Loucy (cell line): ENCODE data around the gene PTGER3.

Experiments used
- H2AFZ ChIP-seq: fragments of 200-600 bp; sonication (generic); 2 replicates; pipeline ENCODE4 v1.6.0; 2016; ENCODE audit warnings: antibody characterized with exemption, mild to moderate bottlenecking, low read length, moderate library complexity
- H3F3A ChIP-seq: fragments of 200-600 bp; 2 replicates; pipeline ENCODE4 v1.6.0; 2016; ENCODE audit warnings: antibody characterized with exemption, low read depth, mild to moderate bottlenecking
- H3K27me3 ChIP-seq: fragments of 200-600 bp; sonication (generic); 2 replicates; pipeline ENCODE4 v1.6.1; 2014; ENCODE audit warnings: low read length, mild to moderate bottlenecking; ENCODE audit not compliant: insufficient read depth, poor library complexity, severe bottlenecking
- H3K36me3 ChIP-seq: fragments of 200-600 bp; sonication (generic); 2 replicates; pipeline ENCODE4 v1.6.1; 2016; ENCODE audit warnings: low read length; ENCODE audit not compliant: insufficient read depth
- H3K4me1 ChIP-seq: fragments of 200-600 bp; sonication (generic); 2 replicates; pipeline ENCODE4 v1.5.1; 2014; ENCODE audit warnings: low read length, mild to moderate bottlenecking; ENCODE audit not compliant: insufficient read depth, poor library complexity, severe bottlenecking
- H3K4me2 ChIP-seq: fragments of 200-600 bp; sonication (generic); 2 replicates; pipeline ENCODE4 v1.6.0; 2014; ENCODE audit warnings: antibody characterized with exemption, low read length, low read depth, mild to moderate bottlenecking; ENCODE audit not compliant: poor library complexity, severe bottlenecking
- H3K4me3 ChIP-seq: fragments of 200-600 bp; sonication (generic); 2 replicates; pipeline ENCODE4 v1.5.1; 2014; ENCODE audit warnings: low read length, mild to moderate bottlenecking, mixed read lengths; ENCODE audit not compliant: poor library complexity, severe bottlenecking
- H3K79me2 ChIP-seq: fragments of 200-600 bp; sonication (generic); 2 replicates; pipeline ENCODE4 v1.6.1; 2014; ENCODE audit warnings: low read length; ENCODE audit not compliant: insufficient read depth
- H3K9ac ChIP-seq: fragments of 200-600 bp; sonication (generic); 2 replicates; pipeline ENCODE4 v1.6.0; 2014; ENCODE audit warnings: mild to moderate bottlenecking, low read depth, low read length, moderate library complexity; ENCODE audit not compliant: poor library complexity, severe bottlenecking
- H3K9me2 ChIP-seq: fragments of 200-600 bp; sonication (generic); replicated peaks from 2 replicates; pipeline ENCODE4 v1.6.1; 2016; ENCODE audit warnings: low read depth, low read length, mixed read lengths
- H3K9me3 ChIP-seq: fragments of 200-600 bp; sonication (generic); 2 replicates; pipeline ENCODE4 v1.6.1; 2014; ENCODE audit warnings: mild to moderate bottlenecking, antibody characterized with exemption, low read length, low read depth; ENCODE audit not compliant: insufficient read depth
- H4K20me1 ChIP-seq: fragments of 200-600 bp; sonication (generic); 2 replicates; pipeline ENCODE4 v1.6.0; 2014; ENCODE audit warnings: antibody characterized with exemption, low read length, mild to moderate bottlenecking; ENCODE audit not compliant: insufficient read depth, poor library complexity, severe bottlenecking
- EZH2phosphoT487 ChIP-seq: fragments of 200-600 bp; IDR thresholded peaks from 2 replicates; pipeline ENCODE4 v1.6.1; 2018; ENCODE audit warnings: antibody characterized with exemption, mild to moderate bottlenecking, moderate library complexity, borderline replicate concordance
- TF ChIP-seq, protein P1 (sequence below): fragments of 200-600 bp; sonication (generic); conservative IDR thresholded peaks from 2 replicates; pipeline ENCODE4 v1.5.1; 2014; ENCODE audit warnings: mild to moderate bottlenecking, antibody characterized with exemption, low read length

PTGER3 gene

DNA sequence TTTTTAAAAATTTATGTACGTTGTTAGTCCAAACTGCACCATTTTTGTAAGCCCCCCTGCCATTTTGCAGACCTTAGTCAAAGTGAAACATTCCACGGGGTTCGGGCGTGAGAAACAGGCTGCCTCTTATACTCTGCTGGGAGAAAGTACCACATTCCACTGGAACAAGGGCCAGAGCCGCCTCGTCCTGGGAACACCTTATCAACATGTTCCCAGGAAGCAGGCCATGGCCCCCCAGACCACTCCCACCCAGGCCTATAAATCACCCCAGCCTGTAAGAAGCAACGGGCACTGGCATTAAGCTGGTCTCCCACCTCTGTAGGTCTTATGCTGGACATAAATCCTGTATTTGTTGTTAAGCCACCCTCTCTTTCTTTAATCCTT is 34.1 kb upstream of the PTGER3 start:
- Histone ChIP-seq H3K4me1 (peaks cover 41% of the 10 kb centered on the region), H2AFZ (peak overlapping the region; percentile 81), H3K4me2 (peak overlapping the region; percentile 91), H3K36me3 (peaks cover 13% of the 10 kb centered on the region), H3K9ac (peak overlapping the region; percentile 97), H3K9me2 (no peaks in the 10 kb centered on the region), H3F3A (no peaks in the 10 kb centered on the region), H4K20me1 (peaks cover 37% of the 10 kb centered on the region), H3K27me3 (no peaks in the 10 kb centered on the region), H3K9me3 (no peaks in the 10 kb centered on the region), H3K4me3 (peak overlapping the region; percentile 97), H3K79me2 (peaks cover 41% of the 10 kb centered on the region)
- TF ChIP-seq, protein P1, sequence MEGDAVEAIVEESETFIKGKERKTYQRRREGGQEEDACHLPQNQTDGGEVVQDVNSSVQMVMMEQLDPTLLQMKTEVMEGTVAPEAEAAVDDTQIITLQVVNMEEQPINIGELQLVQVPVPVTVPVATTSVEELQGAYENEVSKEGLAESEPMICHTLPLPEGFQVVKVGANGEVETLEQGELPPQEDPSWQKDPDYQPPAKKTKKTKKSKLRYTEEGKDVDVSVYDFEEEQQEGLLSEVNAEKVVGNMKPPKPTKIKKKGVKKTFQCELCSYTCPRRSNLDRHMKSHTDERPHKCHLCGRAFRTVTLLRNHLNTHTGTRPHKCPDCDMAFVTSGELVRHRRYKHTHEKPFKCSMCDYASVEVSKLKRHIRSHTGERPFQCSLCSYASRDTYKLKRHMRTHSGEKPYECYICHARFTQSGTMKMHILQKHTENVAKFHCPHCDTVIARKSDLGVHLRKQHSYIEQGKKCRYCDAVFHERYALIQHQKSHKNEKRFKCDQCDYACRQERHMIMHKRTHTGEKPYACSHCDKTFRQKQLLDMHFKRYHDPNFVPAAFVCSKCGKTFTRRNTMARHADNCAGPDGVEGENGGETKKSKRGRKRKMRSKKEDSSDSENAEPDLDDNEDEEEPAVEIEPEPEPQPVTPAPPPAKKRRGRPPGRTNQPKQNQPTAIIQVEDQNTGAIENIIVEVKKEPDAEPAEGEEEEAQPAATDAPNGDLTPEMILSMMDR: no peak
- no peak for TF ChIP-seq EZH2phosphoT487

GRCh38 chr1:71080739-71081696 is 33.4 kb upstream of the PTGER3 start, which contains the start of gene ZRANB2:
TSS of gene ZRANB2 (minus strand) at chr1:71081035. CDS start at chr1:71080995, 40 bp downstream.
- TF ChIP-seq, protein P1: peak; percentile 70
- no peak for TF ChIP-seq EZH2phosphoT487
- peak within 1 kb of the TSS; percentile 91 for H3K4me2 ChIP-seq
- H3K4me1 ChIP-seq: peaks cover 47% of the 10 kb centered on the region
- H3F3A ChIP-seq: no peaks in the 10 kb centered on the region
- H3K27me3 ChIP-seq: no peaks in the 10 kb centered on the region
- no peaks in the 10 kb centered on the region for H3K9me2 ChIP-seq
- peak within 1 kb of the TSS; percentile 97 for H3K9ac ChIP-seq
- peak within 1 kb of the TSS; percentile 81 for H2AFZ ChIP-seq
- H3K4me3 ChIP-seq: peak within 1 kb of the TSS; percentile 97
- H3K79me2 ChIP-seq: peaks cover 47% of the 10 kb centered on the region
- H3K36me3 ChIP-seq: peaks cover 20% of the 10 kb centered on the region
- no peaks in the 10 kb centered on the region for H3K9me3 ChIP-seq
- peaks cover 44% of the 10 kb centered on the region for H4K20me1 ChIP-seq

- H3K4me3 ChIP-seq: peak overlapping the region; percentile 97
- peak overlapping the region; percentile 97 for H3K9ac ChIP-seq
- no peaks in the 10 kb centered on the region for H3K27me3 ChIP-seq
- peaks cover 27% of the 10 kb centered on the region for H3K36me3 ChIP-seq
- no peaks in the 10 kb centered on the region for H3F3A ChIP-seq
- H3K9me3 ChIP-seq: no peaks in the 10 kb centered on the region
- peaks cover 55% of the 10 kb centered on the region for H3K4me1 ChIP-seq
- no peaks in the 10 kb centered on the region for H3K9me2 ChIP-seq
- H2AFZ ChIP-seq: peak overlapping the region; percentile 81
- peaks cover 55% of the 10 kb centered on the region for H3K79me2 ChIP-seq
- TF ChIP-seq, protein P1: no peak
- TF ChIP-seq EZH2phosphoT487: no peak
- H4K20me1 ChIP-seq: peaks cover 51% of the 10 kb centered on the region
- peak overlapping the region; percentile 91 for H3K4me2 ChIP-seq
Measured at GRCh38 chr1:71080230-71080738, 32.7 kb upstream of the PTGER3 start.
